Hypothalamus (tissue), 51 donors: ENCODE data around the gene IGLL5.

Source experiments
- DNase-seq, 51 donors: peaks; one replicate each; lab custom pipeline; 2025; lab: John Stamatoyannopoulos, UW

IGLL5 gene

DNA sequence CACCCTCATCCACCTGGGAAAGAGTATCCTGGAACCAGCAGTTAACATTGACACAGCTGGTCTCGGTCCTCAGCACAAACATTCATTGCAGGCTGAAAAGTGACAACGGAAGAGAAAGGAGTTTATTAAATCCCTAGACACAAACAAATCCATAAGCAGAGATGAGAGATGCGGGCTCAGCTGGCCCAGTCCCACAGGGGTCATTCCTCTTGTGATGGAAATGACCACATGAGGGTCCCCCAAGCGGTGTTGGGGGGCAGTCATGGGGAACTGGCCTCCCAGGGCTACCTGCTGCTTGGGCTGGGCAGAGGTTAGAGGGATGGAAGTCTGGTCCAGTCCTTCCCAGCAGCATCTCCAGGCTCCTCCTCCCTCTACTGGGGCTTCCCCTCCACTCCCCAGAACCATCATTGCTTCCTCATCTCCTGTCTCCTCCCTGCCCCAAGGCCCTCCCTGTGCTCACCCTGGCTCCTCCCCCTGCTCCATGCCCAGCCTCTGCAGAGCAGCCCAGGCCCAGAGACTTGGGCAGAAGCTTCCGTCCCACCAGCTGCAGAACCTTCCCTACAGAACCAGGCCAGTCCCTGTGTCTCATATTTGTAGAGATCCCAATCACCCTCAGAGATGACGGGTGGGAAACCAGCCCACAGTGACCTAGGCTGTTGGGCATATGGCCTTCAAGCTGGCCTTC is 5.4 kb upstream of the IGLL5 start:
- no peak for DNase-seq

DNA sequence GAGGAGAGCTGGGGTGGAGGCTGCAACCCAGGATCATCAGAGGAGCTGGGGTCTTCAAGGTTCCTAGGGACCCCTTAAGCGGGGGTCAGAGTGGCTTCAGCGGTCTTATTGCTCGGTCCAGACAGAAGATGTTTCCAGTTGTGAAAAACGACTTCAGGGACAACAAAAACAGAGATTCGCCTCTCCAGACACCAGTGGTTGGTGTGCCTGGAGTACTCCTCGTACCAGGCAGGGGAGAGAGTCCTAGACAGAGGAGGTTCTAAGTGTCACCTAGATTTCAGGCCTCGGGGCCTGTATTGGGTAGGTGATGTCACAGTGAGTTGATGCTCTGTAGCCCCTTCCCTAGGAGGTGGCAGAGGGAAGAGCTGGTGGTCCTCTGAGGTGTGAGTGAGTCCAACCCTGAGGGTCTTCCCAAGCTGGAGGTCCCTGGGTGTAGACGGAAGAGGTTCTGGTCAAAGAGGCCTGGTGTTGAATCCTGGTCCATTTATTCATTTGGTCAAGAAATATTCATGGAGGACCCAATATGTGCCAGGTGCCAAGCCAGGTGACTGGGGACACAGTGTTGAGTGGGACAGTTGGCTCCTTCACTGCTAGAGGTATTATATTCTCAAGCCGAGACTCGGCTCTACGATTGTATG is 4.4 kb upstream of the IGLL5 start:
- DNase-seq = no peak

DNA sequence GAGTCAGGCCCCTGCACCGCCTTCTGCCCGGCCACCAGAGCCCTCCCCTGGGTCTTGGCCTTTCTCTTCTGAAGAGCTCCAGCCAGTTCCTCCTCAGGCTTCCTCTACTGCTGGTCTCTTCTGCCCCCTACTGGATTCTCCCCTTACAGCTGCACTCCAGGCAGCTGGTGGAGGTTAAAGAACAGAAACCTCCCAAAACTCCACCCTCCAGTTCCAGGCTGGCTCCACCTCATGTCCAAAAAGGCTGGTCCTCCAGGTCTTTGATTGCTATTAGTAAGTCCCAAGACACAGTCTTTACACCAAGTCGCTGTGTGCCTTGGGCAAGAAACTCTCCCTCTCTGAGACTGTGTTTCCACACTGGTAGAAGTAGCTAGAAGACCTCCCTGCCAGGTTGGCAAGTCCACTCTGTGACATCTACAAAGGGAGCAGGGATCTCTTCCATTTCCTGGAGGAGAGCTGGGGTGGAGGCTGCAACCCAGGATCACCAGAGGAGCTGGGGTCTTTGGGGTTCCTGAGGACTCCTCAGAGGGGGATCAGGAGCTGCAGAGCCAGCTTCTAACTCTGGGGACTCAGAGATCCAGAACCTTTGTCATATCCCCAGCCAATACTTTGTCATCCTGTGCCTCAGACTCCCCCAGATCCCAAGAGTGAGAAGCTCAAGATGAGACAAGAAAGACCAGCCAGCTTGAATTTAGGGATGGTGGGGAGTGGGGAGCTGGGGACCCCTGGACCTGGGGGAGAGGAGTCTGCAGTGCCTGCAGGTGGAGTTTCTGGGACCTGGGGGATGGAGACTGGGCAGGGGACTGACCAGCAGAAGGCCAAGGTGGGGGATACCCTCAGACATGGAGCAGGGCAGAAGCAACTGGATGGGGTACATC is 3.4 kb upstream of the IGLL5 start:
- peak in 22 of 51 donors; percentile 3 to 45 (median 14) for DNase-seq

DNA sequence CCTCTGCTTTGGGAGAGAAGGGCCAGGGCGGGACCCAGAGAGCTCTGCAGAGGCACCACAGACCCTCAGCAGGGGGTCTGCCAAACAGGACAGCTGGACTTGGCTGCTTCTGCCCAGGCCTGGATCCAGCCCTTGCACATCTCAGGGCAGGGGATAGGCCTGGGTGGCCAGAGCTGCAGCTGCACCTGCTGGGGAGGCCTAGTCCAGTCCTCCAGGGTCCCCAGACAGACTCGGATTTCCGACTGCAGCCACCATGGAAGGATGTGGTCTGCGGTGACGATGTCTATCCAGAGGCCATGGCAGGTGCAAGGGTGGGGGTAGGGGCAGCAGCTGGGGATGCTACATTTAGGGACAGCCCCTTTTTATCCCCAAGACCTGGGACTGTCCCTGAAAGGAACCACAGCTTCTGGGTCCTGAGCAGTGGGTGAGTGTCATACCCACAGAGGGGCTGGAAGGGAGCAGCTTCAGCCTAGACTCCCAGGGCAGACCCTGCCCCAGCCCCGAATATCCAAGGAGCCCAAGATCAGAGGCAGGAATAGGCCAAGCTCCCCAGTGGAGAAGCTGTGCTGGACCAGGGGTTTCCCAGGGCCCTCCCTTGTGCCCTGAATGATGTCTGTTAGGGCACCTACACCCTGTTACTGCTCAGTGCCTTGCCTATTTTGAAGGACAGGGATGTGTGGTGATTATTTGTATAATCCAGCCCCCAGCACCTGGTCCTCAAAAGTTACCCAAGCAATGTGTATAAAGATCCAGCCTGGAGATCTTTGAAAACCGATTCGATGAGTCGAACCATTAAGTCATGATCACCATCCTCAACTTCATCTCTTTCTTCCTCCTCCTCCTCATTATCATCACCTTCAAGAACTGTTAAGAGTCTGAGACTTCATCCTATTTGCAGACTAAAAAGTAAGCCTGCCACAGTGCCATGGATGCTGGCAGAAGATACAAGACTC is 2.5 kb upstream of the IGLL5 start:
- no peak for DNase-seq

DNA sequence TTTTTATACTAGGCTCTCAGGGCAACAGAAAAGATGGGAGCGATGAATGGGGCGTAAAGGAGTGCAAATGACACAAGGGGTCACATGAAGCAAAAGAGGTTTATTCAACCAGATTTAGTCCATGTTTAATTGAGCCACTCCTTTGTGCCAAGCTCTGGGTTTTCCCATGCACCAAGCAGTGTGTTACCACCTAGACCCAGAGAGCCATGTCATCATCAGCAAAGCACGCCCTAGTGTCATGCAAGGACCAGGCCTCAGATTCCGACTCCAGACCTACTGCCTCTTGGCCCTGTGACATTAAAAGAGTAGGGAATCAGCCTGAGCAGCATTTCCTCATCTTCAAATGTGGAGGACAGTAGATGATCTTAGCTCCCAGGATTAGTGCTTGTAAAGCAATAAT is 1.1 kb upstream of the IGLL5 start:
- DNase-seq = no peak

DNA sequence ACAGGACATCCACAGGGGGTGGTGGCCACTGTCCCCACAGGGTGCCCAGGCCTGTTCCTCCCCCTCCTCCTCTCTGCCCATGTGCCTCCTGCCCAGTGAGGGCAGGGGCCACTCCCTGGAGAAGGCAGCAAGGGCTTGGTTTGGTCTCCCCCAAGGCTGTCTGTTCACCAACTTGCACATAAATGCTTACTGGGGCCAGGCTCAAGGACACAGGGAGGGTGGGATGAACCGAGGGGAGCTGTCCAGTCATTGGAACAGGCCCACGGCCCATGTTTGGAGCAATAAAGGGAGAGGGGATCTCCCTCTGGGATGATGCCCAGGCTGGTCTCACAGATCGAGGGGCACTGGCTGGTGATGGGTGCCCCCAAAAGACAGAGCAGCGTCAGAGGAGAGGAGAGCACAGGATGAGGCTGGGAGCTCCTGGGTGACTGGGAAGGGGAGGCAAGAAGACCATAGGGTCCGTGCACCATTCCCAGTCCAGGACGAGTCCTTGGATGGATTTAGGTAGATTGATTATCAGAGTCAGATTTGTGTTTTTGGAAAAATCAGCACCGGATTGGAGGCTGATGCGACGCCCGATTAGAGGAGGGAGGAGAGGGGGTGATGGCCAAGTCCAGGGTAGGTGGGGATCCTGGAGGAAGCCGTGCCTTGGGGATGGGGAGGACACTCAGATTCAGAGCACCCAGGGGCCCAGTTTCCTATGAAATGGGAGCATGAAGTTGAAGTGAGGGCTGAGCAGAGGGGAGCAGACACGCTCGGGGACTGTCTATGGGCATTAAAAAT is 1.1 kb downstream of the IGLL5 start:
- DNase-seq = no peak

DNA sequence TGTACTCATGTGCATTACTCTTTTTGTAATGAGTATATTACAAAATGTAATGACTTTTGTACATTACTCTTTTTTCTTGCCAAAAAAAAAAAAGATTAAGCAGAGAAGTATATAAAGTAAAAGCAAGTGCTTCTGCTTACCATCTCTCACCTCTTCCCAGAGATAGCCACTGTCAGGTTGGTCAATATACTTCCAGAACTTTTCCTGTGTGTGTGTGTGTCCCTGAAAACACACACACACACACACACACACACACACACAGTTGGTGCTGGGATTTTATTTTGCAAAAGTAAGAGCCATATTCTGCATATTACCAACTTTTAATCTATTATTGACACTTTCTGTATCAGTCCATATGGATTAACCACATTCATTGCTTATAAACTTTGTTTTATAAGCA is 2.5 kb downstream of the IGLL5 start:
- DNase-seq = no peak

DNA sequence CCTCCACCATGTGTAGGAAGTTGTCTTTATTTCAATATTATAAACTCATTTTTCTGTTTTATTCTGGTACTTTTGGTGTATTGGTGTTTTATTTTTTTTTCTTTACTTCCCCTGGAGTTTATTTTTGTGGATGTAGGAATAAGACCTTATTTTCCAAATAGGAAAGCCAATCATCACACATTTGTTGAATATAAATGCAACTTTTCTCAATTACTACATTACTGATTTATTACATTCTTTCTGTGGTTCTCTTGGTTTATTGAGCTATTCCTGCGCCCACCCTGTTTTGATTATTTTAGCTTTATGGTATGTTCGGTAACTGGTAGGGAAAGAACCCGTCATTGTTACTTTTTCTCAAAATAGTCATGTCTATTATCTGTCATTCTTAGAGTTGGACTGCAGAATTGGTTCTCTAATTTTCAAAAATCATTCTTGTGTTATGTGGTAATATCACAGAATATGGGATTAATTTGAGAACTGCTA is 3.6 kb downstream of the IGLL5 start:
- no peak for DNase-seq

DNA sequence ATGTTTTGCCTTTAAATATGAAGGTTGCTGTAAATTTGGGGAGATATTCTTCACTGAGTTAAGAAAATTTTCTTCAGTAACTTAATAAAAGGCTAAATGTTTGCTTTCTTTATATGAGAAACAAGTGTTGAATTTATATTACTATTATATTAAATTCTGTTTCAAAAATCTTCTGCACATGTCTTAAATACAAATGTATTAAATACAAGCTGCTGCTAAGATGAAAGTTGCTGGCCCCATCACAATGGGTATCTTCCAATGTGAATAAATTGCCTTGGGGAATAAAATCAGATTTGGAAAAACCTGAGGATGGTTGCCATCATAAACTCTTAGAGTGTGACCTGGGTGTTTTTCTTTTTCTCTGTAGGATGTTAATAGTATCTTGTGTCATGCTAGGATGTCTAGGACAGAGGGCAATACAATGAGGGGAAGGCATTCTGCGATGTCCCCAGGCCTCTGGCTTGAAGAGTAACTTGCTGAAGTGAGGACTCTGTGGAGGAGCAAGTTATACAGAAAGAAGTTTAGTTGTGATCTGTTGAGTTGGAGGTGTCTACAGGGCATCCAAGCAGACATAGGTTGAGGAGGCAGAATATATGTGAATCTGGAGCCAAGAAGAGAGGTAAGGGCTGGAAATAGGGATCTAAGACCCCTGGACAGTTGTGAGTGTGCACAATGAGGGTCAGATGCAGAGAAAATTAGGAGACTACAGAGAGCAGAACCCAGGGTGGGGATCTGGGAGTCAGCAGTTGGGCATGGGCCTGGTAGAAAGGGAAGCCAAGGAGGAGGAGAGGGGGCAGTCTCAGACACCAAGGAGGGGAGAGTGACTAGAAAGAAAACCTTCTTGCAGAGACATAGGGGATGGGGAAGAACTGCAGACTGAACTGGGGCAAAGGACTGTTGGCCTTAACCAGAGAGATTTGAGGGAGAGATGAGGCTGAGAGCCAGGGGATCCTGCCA is 4.8 kb downstream of the IGLL5 start:
- no peak for DNase-seq

DNA sequence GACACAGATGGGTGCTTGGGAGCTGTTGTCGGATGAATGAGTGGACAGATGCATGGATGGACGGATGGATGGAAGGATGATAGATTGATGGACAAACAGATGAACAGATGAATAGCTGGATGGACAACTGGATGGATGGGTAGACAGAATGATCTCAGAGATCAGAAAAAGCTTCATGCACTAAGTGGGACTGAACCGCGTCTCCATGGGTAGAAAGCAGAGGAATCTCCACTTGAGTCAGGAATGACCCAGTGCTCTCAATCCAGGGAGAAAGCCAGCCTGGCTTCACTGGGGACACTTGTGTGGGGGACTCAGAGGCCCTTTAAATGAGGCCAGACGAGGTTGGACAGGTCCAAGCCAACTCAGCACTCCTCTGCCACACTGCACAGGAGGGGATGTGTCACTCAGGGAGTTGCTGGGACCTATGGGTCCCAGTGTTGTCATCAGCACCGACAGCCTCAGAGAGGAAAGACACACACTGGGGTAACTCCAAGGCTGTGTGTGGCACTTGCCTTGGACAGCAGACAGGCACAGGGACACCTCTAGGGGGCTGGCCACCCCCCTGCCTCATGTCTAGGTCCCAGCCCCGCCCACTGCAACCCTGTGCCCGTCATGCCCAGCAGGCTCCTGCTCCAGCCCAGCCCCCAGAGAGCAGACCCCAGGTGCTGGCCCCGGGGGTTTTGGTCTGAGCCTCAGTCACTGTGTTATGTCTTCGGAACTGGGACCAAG is 5.6 kb downstream of the IGLL5 start:
- no peak for DNase-seq

DNA sequence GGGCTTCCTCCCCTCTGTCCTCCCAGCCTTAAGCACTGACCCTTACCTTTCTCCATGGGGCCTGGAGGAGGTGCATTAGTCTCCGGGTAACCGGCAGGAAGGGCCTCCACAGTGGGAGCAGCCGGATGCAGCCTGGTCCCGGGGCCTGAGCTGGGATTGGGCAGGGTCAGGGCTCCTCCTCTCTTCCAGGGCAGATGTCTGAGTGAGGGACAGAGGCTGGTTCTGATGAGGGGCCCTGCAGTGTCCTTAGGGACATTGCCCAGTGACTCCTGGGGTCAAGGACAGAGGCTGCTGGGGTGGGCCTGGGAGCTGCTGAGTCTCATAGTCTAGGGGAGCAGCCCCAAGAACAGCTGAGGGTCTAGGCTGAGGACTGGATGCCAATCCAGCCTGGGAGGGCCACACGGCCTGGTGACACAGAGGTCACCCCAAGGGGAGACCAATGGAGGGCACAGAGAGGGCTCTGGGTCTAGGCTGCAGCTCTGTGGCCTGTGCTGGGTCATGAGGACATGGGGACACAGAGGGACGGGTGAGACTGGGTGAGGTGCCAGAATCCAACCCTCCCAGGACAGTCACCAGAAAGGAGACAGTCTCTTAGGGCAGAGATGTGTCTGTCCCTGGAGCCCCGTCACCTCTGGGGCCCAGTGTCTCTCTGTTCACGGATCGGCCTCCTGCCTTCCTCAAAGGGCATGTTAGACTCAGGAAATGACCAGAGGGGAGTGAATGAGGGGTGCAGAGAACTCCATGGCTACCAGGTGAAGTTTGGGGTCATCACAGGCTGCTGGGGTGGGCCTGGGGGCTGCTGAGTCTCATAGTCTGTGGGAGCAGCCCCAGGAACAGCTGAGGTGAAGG is 6.5 kb downstream of the IGLL5 start:
- DNase-seq = no peak

DNA sequence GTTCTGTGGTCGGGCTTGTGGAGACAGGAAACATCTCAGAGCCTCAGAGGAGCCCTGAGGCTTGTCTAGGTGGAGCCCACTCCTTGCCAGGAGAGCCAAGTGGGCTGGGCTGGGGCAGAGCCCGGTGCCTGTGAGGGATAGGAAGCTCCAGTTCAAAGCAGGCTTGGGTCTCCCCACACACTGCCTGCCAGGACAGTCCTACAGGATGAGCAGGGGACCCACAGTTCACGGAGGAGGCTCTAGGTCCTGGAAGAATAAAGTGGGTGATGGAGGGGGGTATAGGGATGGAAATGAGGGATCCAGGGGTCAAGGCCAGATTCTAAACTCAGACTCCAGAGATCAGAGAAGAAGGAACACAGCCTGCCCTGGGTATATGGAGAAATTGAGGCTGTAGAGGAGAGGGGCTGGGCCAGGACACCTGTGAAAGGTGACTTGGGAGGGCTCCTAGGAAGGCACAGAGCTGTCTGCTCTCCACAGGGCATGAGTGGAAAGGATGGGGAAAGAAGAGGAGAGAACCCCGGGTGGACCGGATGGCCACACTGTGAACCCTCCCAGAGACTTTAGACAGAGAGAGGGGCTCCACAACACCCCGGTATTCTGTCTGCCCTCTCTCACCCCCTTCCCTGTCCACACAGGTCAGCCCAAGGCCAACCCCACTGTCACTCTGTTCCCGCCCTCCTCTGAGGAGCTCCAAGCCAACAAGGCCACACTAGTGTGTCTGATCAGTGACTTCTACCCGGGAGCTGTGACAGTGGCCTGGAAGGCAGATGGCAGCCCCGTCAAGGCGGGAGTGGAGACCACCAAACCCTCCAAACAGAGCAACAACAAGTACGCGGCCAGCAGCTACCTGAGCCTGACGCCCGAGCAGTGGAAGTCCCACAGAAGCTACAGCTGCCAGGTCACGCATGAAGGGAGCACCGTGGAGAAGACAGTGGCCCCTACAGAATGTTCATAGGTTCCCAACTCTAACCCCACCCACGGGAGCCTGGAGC is 7.4 kb downstream of the IGLL5 start:
- no peak for DNase-seq

DNA sequence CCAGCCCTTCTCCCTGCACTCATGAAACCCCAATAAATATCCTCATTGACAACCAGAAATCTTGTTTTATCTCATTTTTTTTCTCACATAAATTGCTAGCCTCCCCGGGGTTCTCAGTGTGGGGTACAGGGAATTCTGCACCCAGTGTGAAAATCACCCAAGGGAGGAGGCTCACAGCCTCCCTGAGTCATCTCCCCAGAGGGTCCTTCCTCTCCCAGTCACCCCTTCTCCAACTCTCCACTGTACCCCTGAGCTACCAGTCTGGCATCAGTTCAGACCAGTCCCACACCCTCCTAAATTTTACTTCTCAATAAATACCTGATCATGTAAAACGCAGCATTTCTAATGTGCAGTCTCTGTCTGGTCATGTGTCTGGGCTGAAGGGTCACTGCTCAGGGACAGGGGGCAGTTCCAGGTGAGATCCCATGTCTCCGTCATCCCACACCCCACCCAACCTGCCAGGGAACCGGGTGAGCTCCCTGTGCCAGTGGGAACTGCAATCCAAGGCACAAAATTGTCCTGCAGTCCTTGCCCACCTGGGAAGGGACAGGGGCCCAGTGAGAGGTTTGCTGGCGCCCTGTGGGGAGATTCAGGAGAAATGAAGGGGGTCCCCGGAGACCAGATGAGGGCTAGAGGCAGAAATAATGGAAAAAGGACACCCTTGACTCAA is 8.3 kb downstream of the IGLL5 start:
- no peak for DNase-seq

DNA sequence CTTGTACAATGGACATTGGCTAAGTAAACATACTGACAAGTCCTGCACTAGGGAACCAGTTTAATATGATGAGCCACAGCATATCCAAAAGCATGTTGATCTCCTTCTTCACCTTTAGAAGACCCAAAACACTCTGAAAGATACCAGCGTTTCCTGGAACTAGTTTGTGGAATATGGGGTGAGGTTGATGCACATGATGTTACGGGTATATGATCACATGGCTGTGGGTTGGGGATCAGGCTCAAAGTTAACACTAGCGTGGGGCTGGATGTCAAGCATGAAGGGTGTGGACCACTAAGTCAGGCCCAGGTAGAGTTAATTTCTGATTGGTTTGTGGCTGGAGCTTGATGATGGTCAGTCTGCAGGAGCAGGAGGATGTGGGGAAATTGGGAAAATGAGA is 9.0 kb downstream of the IGLL5 start:
- no peak for DNase-seq

DNA sequence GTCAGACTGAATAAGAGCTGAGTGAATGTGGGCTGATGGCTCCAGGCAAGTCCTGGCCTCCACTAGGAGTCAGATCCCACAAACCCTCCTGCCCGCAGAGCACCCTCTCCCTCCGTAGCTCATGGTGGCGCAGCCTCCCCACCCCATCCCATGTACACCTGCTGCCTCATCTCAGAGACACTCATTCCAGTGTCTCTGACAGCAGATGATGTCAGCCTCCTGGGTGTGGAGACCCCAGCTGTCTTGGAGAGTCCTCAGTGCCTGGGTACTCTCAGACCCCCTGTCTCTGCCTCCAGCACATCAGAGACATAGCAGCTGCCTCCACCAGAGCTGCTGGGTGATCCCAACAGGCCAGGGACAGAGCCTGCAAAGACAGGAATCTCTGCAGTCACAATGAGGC is 9.5 kb downstream of the IGLL5 start:
- no peak for DNase-seq
